ENCODE data around the gene SLC12A4.
"Not testable (repeated sequence)": the region's sequence is repeated elsewhere in the genome, so short reads cannot be mapped to it uniquely, and the experiment has no call there.

Gene SLC12A4

DNA sequence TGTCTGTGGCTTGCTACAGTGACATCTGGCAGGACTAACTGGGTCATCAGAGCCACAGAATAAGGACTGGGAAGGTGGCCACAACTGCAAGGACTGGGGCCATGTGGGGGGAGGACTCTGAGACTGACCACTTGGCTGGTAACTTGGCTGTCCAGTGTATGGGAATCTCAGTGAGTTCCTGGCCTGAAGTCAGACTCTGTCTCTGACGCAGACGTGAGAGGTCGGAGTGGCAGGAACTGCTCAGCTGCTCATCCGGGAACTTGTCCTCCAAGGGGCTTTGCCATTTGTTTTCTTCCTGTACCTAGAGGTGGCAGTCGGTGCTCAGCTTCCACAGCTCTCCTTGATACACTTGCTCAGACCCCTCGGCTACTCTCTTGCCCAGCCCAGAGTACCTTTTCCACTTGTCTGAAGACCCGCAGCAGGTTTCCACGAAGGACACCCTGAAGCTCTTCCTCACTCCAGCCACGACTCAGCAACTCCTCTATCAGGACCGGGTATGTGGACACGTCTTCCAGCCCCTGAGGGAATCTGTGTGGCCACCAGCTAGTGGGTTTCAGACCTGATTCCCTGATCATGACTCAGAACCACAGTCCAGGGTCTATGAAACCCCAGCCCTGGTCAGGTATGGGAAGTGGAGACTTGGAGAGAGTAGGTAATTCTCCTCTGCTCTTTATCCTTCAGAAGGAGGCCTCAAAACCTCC is 19.2 kb upstream of the SLC12A4 start:
- no peak for DNase-seq

DNA sequence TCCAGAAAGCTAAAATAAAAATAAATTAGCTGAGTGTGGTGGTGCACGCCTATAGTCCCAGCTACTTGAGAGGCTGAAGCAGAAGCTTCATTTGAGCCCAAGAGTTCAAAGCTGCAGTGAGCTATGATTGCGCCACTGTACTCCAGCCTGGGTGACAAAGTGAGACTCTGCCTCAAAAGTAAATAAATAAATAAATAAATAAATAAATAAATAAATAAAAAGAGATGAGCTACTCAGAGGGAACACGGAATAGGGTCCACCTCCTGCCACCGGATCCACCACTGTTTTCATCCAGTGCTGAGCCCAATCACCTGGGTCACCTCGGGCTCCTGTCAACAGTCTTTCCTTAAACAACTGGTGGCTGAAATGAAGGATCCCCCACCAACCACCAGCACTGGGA is 18.5 kb upstream of the SLC12A4 start:
- no peak for DNase-seq

DNA sequence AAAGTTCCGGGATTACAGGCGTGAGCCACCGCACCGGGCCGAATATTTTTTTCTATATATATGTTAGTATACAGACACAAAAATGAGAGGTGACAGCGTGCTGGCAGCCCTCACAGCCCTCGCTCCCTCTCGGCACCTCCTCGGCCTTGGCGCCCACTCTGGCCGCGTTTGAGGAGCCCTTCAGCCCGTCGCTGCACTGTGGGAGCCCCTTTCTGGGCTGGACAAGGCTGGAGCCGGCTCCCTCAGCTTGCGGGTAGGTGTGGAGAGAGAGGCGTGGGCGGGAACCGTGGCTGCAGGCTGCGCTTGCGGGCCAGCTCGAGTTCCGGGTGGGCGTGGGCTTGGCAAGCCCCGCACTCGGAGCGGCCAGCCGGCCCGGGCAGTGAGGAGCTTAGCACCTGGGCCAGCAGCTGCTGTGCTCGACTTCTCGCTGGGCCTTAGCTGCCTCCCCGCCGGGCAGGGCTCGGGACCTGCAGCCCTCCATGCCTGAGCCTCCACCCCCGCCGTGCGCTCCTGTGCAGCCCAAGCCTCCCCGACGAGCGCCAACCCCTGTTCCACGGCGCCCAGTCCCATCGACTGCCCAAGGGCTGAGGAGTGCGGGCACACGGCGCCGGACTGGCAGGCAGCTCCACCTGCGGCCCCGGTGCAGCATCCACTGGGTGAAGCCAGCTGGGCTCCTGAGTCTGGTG is 13.7 kb upstream of the SLC12A4 start:
- DNase-seq: no peak

GRCh38 chr16:67979955-67980678 is 11.7 kb upstream of the SLC12A4 start, which contains the start of gene DPEP3:
TSS of gene DPEP3 (minus strand) at chr16:67980499. CDS start at chr16:67980380, 119 bp downstream.
- DNase-seq: no peak

DNA sequence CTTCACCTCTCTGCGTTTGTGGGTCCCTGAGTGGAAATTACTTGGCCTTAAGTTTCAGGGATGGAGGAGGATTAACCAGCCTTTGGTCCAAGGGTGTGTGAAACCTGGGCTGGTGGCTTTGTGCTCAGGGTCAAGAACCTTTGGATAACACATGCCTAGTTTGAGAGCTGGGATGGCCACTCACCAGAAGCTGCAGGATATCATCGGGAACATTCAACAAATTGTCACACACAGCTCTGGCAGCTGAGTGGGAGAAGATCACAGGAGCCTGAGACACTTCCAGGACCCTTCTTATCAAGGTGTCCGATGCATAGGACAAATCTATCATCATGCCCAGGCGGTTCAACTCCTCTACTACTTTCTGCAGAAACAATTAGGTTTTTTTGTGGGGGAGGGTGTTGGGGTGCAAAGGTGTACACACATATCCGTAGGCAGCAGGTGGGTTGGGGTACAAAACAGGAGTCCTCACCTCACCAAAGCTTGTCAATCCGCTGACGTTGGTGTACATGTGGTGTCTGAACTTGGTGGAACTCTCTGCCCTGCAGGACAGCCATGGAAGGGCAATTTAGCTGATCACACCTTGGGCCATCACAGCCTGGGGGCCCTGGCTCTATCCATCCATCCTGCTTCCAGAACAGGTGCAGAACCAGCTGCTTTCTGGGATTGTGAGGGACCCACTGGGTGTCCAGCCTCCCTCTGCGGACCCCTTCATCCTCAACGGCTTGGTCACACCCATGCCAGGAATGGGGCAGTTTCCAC is 9.2 kb upstream of the SLC12A4 start:
- DNase-seq: no peak

DNA sequence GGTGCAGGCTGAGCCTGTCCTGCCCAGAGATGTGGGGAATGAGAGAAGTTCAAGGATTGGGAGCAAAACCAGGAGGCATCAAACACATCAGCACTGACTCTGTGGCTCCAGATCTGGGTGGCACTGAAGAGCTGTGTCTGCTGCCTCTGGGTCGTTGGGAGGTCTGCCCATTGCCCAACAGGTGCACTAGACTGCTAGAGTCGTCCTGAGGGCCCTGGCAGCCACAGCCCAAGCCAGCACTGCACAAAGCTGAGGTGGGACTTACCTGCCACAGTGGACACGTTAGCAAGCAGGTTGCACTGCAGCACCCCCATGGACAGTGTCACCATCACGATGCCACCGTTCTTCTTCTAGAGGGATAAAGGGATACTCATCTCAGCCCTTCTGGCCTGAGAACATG is 8.6 kb upstream of the SLC12A4 start:
- DNase-seq: no peak

DNA sequence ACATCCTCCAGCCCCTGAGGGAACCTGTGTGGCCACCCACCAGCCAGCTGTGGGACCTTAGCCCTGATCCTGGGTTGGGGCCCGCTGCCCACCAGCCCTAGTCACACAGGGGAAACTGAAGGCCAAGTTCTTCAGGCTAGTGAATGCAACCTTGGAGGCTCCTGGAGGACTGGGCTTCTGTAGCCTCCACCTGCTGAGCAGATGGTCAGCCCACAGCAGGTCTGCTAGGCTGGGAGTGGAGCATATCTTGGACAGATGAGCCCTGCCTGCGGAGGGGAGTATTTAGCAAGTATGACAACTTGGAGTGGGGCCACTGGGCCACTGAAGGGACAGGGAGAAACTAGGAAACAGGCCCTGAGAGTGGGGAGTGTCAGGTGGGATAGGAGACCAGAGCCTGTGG is 7.8 kb upstream of the SLC12A4 start:
- no peak for DNase-seq

DNA sequence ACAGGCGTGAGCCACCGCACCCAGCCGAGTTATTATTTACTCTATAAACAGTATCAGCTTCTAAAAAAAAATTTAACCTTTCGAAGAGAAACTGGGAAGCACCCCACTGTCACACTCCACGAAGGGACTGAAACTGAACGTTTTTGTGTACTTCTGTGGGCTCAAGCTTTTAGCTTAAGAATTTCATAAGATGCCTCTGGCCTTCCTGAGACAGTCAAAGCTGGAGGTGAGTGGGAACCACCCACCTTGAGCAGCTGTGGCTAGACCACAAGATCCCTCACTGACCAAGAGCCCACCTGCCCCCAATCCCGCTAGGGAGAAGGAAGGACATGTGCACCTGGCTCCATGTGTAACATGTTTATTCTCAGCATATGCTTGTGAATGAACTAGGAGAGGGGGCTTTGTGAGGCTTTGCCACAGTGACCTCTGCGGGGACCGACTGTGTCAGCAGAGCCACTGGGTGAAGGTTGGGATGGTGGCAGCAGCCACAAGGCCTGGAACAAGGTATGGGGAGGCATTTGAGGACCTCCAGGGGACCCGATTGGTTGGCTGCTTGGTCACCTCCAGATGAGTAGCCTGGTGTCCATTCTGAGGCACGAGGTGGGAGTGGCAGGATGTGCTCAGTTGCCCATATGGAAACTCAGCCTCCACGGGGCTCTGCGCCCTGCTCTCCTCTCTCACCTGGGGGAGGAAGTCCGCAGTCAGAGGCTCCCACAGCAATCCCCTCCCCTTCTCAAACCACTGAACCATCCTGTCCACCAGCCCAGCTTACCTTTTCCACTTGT is 7.1 kb upstream of the SLC12A4 start:
- DNase-seq: no peak

GRCh38 chr16:67972285-67972684 is 3.8 kb upstream of the SLC12A4 start:
- DNase-seq: not testable (repeated sequence)

DNA sequence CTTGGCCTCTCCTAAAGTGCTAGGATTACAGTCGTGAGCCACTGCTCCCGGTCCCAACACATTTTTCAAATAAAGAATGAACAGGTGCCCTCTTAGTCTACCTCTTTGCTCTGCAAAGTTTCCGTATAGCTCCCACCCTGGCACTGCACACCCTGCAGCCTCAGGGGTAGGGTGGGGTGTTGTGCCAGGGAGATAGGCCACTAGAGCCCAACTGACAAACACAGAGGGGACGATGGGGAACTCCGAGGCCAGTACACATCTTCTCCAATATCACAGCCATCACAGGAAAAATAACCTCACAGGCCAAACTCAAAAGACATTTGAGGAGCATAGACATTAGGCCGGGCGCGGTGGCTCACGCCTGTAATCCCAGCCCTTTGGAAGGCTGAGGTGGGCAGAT is 2.7 kb upstream of the SLC12A4 start:
- DNase-seq: no peak

DNA sequence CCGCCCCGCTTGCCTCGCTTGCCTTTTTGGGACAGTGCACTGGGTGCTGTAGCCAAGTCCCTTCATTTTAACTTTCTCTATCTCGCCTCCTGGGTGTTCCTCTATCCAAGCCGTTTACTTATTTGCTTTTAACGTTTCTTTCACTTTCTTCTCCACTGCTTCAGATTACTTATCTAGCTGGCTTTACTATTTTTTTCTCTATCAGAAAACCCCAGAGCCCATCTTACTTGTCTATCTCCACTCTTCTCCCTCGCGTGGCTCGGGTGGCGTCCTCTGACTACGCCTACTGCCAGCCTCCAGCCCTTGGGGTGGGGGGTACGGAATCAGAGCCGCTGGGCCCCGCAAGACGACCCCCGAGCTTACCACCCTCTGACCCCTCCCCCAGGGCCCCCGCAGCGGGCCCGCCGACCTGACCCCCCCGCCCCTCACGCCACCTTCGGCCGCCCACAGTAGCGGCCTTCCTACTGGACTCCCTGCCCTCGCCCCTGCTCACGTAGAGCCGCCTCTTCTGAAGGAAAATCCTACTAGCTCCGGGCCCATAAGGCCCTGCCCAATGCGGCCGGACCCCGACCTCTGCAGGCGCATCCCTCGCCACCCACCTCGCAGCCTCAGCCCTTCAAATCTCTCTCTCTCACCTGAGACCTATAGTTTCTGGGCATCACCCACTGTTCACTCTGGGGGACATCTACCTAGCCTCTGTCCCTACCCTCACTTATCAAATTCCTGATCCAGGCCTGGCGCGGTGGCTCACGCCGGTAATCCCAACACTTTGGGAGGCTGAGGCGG is 1.0 kb upstream of the SLC12A4 start:
- no peak for DNase-seq

GRCh38 chr16:67967958-67968399 is 458 bp downstream of the SLC12A4 start:
- DNase-seq: no peak

DNA sequence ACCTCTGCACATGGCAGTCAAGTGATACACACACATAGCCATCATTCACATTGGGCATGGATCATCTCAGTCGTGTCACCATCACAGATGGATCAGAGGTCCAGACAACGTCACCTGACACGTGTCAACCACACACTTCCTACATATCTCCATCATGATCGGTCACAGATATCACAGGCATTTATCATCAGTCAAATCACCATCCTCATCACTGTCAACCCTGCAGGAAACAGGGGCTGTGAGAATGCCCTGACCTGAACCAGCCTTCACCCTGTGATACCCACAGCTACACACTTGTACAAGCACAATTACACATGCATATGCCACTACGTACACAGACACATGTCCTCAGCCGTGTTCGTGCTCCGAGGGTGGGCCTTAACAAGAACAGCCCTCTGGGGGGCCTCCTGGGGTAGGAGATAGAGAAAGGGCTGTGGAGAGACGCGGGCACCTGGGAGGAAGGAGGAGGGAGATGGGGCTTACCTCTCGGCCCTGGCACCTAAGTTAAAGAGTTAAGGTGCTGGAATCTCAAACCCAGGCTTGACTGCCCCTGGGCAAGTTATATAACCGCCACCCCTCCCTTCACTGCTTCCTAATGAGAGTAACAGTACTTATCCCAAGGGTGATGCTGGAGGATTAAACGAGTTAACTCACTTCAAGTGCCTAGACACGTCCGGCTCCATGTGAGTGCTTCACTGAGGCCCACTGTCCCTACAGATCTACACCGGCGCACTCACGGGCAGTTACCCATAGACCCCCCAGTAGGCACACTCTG is 1.1 kb downstream of the SLC12A4 start:
- no peak for DNase-seq

DNA sequence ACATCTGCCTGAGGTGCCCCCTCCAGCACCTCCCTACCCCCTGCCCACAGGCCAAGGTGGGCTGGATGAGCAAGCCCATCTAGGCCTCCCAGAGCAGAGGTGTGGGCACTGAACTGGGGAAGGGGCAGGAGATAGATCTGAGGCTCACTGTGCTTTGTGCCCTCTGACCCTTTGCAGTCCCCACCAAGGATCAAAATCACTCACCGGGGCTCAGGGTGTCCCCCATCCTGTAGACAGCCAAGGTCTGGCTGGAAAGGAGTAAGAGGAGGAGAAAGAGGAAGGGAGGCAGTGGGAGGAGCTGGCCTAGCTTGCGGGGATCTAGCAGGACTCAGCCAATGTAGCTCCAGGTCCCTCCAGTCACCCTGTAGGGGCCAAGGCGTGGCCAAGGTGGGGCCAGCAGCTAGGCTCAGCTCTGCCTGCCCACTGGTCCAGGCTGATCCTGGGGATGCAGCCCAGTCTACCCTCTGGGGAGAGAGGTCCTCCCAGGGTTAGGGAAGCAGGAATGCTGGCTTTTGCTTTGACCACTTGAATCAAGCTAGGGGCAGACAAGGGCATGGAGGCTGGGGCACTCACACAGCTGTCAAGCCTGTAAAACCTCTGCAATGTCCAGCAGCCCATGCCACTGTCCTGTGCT is 1.8 kb downstream of the SLC12A4 start:
- DNase-seq: no peak

- no peak for DNase-seq
Observed at GRCh38 chr16:67965668-67966548, 2.5 kb downstream of the SLC12A4 start.

DNA sequence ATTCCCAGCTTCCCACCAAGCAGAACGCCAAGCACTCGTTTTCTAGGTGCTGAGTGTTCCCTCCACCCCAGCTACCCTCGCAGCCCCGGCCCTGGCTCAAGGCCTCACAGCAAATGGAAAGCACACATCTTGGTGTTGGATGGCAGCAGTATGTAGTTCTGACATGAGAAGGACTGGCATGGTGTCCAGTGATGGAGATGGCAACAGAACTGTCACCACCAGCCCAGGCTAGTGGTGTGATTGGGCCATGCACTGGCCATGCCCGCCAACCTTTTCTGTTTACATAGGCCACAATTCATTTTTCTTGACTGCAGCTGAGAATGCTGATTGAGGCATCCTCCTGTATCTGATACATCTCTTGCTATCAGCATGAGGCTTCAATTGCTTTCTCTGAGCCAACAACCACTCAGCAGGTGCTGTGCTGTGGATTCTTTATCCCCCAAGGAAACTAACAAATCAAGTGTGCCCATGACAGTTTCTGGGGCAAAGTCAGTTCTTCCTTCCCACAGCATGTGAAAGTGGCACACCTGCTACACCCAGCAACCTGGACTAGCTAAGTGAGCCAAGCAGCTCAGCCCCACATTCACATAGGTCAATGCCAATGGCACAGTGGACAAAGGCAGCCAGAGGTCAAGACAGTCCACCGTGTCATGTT is 3.8 kb downstream of the SLC12A4 start:
- no peak for DNase-seq

GRCh38 chr16:67963662-67964321 is 4.6 kb downstream of the SLC12A4 start:
- no peak for DNase-seq

DNA sequence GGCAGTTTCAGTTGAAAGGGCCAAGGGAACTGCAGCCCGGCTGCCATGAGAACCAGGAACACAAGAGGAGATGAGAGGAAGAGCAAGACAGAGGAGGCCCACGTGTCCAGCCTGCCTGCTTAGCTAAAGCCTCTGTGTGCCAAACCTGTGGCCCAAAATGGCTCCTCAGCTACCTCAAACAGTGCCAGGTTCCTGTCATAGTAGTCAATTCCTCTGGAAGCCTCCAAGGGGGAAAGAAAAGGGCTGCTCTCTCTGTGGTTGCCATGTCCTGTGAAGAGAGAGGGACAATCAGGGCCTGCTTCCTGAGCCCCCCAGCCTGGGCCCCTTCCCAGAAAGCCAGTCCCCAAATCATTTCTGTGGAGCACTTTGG is 5.2 kb downstream of the SLC12A4 start:
- no peak for DNase-seq

Measured in hippocampal formation (tissue), 2 donors.